Loucy (cell line): ENCODE measurements around the gene MVP.

ENCODE experiments used
- EZH2phosphoT487 ChIP-seq: fragments of 200-600 bp; IDR thresholded peaks from 2 replicates; pipeline ENCODE4 v1.6.1; 2018; ENCODE audit warnings: antibody characterized with exemption, mild to moderate bottlenecking, moderate library complexity, borderline replicate concordance
- TF ChIP-seq, protein P1 (sequence below): fragments of 200-600 bp; sonication (generic); conservative IDR thresholded peaks from 2 replicates; pipeline ENCODE4 v1.5.1; 2014; ENCODE audit warnings: mild to moderate bottlenecking, antibody characterized with exemption, low read length

DNA sequence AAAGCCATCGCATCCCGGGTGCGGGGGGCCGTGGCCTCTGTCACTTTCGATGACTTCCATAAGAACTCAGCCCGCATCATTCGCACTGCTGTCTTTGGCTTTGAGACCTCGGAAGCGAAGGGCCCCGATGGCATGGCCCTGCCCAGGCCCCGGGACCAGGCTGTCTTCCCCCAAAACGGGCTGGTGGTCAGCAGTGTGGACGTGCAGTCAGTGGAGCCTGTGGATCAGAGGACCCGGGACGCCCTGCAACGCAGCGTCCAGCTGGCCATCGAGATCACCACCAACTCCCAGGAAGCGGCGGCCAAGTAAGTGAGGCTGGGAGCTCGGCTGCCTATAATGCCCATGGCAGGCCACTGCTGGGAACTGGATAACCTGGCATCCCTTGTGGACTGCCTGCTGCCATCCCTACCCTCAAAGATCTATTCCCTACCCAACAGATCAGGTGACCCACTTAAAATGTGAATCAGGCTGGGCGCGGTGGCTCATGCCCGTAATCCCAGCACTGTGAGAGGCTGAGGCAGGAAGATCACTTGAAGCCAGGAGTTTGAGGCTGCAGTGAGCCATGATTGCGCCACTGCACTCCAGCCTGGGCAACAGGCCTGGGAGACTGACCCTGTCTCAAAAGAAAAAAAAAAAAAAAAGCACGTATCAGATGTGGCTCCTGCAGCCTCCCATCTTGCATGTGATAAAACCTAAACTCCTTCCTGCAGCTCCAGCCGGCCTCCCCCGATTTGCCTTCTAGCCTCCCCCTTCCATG is 24.5 kb downstream of the MVP start:
- TF ChIP-seq, protein P1, sequence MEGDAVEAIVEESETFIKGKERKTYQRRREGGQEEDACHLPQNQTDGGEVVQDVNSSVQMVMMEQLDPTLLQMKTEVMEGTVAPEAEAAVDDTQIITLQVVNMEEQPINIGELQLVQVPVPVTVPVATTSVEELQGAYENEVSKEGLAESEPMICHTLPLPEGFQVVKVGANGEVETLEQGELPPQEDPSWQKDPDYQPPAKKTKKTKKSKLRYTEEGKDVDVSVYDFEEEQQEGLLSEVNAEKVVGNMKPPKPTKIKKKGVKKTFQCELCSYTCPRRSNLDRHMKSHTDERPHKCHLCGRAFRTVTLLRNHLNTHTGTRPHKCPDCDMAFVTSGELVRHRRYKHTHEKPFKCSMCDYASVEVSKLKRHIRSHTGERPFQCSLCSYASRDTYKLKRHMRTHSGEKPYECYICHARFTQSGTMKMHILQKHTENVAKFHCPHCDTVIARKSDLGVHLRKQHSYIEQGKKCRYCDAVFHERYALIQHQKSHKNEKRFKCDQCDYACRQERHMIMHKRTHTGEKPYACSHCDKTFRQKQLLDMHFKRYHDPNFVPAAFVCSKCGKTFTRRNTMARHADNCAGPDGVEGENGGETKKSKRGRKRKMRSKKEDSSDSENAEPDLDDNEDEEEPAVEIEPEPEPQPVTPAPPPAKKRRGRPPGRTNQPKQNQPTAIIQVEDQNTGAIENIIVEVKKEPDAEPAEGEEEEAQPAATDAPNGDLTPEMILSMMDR, result no peak
- TF ChIP-seq EZH2phosphoT487, result no peak
